ENCODE results near the gene GALNT10.
"Not testable (repeated sequence)": the region's sequence is repeated elsewhere in the genome, so short reads cannot be mapped to it uniquely, and the experiment has no call there.

Gene GALNT10, protein sequence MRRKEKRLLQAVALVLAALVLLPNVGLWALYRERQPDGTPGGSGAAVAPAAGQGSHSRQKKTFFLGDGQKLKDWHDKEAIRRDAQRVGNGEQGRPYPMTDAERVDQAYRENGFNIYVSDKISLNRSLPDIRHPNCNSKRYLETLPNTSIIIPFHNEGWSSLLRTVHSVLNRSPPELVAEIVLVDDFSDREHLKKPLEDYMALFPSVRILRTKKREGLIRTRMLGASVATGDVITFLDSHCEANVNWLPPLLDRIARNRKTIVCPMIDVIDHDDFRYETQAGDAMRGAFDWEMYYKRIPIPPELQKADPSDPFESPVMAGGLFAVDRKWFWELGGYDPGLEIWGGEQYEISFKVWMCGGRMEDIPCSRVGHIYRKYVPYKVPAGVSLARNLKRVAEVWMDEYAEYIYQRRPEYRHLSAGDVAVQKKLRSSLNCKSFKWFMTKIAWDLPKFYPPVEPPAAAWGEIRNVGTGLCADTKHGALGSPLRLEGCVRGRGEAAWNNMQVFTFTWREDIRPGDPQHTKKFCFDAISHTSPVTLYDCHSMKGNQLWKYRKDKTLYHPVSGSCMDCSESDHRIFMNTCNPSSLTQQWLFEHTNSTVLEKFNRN

DNA sequence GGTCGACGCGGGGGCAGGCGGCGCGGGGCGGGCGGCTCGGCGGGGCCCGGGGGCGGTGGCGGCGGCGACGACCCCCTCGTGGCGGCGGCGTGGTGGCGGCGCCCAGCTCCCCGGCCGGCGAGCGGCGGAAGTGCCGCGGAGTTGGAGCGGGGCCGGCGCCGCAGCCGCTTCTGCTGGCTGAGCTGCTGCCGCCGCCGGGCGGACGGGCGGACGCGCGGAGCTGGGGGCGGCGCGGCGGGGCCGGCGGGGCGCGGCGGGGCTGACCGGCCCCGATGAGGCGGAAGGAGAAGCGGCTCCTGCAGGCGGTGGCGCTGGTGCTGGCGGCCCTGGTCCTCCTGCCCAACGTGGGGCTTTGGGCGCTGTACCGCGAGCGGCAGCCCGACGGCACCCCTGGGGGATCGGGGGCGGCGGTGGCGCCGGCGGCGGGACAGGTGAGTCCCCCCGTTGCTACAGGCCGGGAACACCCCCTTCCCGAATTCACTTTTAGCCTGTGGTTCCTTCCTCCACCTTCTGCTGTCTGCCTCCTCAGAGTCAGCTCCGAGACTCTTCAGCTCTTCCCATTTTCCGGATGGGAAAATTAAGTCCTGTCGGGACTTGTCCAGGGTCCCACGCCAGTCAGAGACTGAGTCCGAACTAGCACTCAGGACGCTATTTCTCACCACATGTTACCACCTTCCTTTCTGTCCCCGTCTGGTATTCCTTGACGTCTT is at the start of gene GALNT10:
Gene GALNT10, plus strand, starts transcription at position 139 of the 710 bp plus-strand sequence. Its CDS starts 134 bp downstream, at position 273.
- peaks cover 11% of the 10 kb centered on the region for H3K4me1 ChIP-seq (ENCODE audit: insufficient read depth, low read length)
- H3K9ac ChIP-seq (ENCODE audit: low read depth, low read length) = peak within 1 kb of the TSS; percentile 65
- H3K36me3 ChIP-seq (ENCODE audit: insufficient read depth, low read length) = no peaks in the 10 kb centered on the region
- H3K9me3 ChIP-seq (ENCODE audit: control insufficient read depth, insufficient read depth, low read length) = no peaks in the 10 kb centered on the region

DNA sequence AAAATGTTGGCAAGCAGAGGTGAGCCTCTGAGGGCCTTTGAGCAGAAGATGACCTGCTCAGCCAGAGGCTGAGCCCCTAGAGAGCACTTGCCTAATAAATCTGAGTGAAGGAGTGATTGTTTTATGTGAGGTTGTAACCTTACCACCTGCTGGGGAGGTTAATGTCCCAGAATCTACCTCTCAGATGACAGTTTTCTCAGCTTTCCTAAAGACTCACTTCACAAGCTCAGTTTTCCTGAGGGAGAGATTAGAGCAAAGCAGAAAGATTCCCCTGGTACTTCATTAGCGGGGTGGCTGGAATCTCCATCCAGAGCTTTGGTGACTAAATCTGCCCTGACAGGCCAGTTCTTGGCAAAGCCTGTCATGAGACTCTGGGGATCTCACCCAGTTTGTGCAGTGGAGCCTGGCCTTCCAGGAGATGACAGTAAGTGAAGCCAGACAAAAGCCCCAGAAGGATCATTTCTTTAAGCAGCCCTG is 48.8 kb upstream of the GALNT10 start:
- H3K36me3 ChIP-seq (ENCODE audit: insufficient read depth, low read length) = no peaks in the 10 kb centered on the region
- H3K4me1 ChIP-seq (ENCODE audit: insufficient read depth, low read length) = no peaks in the 10 kb centered on the region
- H3K9me3 ChIP-seq (ENCODE audit: control insufficient read depth, insufficient read depth, low read length) = no peaks in the 10 kb centered on the region
- no peak overlapping the region for H3K9ac ChIP-seq (ENCODE audit: low read depth, low read length)

DNA sequence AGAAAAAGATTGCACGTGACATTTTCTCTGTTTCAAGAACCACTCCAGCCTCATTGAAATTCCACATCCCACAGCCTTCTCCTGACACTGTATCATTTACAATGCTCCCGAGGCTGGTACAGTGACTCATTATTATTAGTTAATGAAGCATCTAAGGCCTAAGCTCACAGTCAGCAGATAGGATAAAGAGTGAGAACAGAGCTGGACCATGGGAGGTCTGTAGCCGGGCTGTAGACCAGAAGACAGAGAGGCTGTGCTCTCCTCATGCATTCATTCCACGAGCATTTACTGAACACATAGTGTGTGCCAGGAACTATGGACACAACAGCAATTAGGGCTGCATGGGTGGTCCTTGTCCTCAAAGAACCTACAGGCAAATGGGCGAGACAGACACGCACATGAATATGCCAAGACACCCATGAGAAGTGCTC is 47.3 kb upstream of the GALNT10 start:
- Histone ChIP-seq H3K9me3 (ENCODE audit: control insufficient read depth, insufficient read depth, low read length) (no peaks in the 10 kb centered on the region), H3K4me1 (ENCODE audit: insufficient read depth, low read length) (no peaks in the 10 kb centered on the region), H3K9ac (ENCODE audit: low read depth, low read length) (no peak overlapping the region), H3K36me3 (ENCODE audit: insufficient read depth, low read length) (no peaks in the 10 kb centered on the region)

DNA sequence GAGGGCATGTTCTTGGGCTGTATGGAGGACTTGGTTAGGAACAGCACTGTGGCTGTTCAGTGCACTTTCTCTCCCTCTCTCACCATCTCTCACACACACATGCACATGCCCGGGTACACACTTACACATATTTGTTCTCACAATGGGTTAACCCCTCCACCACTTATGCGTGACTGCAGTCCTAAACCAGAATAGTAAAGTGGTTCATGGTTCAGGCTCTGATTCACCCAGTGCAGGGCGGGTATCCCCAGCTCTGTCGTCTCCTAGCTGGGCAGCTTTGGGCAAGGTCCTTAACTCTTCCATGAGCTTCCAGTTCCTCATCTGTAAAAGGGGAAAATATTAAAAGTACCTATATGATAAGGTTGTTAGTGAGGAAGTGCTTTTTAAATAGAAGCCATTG is 45.3 kb upstream of the GALNT10 start:
- Histone ChIP-seq H3K9ac (ENCODE audit: low read depth, low read length) (no peak overlapping the region), H3K4me1 (ENCODE audit: insufficient read depth, low read length) (no peaks in the 10 kb centered on the region), H3K9me3 (ENCODE audit: control insufficient read depth, insufficient read depth, low read length) (no peaks in the 10 kb centered on the region), H3K36me3 (ENCODE audit: insufficient read depth, low read length) (no peaks in the 10 kb centered on the region)

DNA sequence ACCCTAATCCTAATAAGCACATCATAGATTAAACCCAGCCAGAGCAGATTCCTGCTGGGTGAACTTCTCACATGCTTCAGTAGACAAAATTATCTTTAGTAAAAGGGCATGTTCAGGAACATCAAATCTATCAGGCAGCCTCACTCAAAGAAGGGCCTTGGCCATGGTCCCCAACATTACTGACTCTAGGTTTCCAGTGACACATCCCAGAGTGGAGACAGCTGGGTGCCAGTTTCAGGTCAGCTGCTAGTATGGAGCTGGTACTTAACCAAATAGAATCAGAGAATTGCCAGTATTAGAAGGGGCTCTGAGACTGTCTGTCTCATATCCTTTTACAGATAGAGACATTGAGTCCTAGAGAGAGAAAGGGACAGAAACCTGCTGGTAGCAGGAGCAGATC is 44.1 kb upstream of the GALNT10 start:
- H3K4me1 ChIP-seq (ENCODE audit: insufficient read depth, low read length) = no peaks in the 10 kb centered on the region
- no peak overlapping the region for H3K9ac ChIP-seq (ENCODE audit: low read depth, low read length)
- no peaks in the 10 kb centered on the region for H3K36me3 ChIP-seq (ENCODE audit: insufficient read depth, low read length)
- H3K9me3 ChIP-seq (ENCODE audit: control insufficient read depth, insufficient read depth, low read length) = no peaks in the 10 kb centered on the region

DNA sequence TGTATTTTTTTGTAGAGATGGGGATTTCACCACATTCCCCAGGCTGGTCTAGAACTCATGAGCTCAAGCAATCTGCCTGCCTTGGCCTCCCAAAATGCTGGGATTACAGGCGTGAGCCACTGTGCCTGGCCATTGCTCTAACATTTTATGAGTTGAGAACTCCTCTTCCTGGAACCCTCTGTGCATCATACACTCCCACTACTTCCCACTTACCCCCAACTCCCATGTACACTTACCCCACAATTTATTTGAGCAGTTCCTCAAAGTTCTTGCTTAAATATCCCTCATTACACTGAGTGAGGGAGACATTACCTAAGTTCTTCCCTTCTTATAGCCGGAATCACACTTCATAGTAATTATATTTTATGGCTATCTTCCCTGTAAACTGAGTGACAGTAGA is 42.9 kb upstream of the GALNT10 start:
- Histone ChIP-seq H3K9me3 (ENCODE audit: control insufficient read depth, insufficient read depth, low read length) (no peaks in the 10 kb centered on the region), H3K36me3 (ENCODE audit: insufficient read depth, low read length) (no peaks in the 10 kb centered on the region), H3K9ac (ENCODE audit: low read depth, low read length) (no peak overlapping the region), H3K4me1 (ENCODE audit: insufficient read depth, low read length) (no peaks in the 10 kb centered on the region)

DNA sequence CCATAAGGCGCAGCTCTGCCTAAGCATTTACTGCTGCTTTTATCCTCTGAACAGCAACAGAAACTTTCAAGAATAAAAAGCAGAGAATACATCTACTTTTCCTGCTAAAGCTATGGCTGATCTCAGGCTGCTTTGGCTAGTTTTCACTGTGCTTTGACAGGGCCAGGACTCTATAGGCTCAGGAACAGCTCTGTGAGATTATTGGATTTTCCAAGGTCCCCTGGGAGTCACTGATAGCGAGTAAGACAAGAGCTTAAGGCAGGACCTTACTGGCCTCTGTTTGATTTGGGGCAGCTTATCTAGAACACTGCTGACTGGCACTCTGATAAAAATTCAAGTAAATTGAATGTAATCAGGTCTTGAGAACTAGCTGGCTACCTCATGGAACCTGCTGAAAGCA is 40.1 kb upstream of the GALNT10 start:
- not testable (repeated sequence) for H3K9me3 ChIP-seq (ENCODE audit: control insufficient read depth, insufficient read depth, low read length); H3K36me3 ChIP-seq (ENCODE audit: insufficient read depth, low read length); H3K9ac ChIP-seq (ENCODE audit: low read depth, low read length); H3K4me1 ChIP-seq (ENCODE audit: insufficient read depth, low read length)

DNA sequence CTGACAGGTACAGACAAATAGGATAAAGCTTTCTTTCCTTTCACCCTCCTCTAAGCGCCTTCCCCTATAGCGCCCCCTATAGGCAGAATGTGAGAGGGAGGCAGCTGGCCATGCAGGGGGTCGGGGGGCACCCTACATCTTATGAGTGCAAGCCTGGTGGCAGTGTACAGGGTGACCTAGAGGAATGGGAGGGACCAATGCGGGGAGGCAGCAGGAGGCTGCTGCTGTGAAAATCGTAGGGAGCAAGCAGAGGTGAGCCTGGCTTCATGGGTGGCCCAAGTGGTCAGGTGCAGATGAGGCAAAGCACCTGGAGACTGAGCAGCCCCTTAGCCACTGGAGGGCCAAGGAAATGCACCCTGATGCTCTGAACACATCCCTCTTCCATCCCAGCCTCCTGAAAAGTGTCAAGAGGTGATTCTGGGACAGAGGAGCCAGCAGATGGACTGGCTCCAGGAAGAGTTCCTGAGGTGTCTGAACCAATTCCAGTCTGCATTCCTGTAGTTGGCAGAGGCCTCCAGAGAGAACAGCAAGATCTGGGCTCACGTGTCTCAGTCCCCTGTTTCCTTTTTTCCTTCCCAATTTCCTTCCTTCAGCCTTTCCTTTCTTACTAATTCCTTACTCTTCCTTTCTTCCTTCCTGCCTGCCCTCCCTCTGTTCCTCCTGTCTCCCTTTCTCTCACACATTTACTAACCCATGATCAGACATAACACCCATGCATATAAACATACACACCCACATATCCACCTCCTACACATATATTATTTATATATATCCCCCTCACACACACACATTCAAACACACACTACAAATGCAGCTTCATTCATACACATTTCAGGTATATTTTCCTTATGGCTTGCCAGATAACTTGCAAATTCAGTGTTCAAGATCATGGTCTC is 32.8 kb upstream of the GALNT10 start:
- H3K36me3 ChIP-seq (ENCODE audit: insufficient read depth, low read length) = no peaks in the 10 kb centered on the region
- no peaks in the 10 kb centered on the region for H3K4me1 ChIP-seq (ENCODE audit: insufficient read depth, low read length)
- H3K9me3 ChIP-seq (ENCODE audit: control insufficient read depth, insufficient read depth, low read length) = no peaks in the 10 kb centered on the region
- no peak overlapping the region for H3K9ac ChIP-seq (ENCODE audit: low read depth, low read length)

DNA sequence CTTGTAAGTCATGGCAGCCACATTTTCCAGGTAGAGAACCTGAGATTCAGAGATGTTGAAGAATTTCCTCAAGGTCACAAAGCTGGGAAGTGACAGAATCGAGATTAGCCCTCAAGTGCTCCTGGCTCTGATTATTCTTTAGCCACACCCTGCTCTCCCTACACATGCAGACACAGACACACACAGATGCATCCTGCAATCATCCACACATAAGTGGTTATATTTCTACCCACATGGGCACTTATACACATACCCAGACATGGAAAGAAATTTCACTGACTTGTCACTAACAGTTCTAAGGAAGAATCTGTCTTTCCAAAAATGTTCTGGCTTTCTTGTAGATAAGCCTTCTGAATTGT is 32.2 kb upstream of the GALNT10 start:
- H3K9me3 ChIP-seq (ENCODE audit: control insufficient read depth, insufficient read depth, low read length) = no peaks in the 10 kb centered on the region
- H3K36me3 ChIP-seq (ENCODE audit: insufficient read depth, low read length) = no peaks in the 10 kb centered on the region
- no peak overlapping the region for H3K9ac ChIP-seq (ENCODE audit: low read depth, low read length)
- no peaks in the 10 kb centered on the region for H3K4me1 ChIP-seq (ENCODE audit: insufficient read depth, low read length)

DNA sequence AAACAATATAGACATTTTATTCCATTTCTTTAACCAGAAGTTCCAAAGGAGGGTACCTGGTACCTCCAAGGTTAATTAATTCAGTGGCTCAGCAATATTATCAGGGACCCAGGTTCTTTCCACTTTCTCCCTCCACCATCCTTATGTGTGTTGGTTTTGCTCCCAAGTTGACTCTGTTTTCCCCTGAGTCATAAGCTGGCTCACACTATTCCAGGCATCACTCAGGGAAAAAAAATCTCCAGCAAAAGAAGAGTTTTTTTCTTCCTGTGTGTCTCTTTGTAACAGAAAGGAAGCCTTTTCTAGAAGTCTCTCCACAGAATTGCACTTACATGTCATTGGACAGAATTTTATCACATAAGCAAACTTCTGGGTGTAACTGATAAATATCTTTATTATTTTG is 31.2 kb upstream of the GALNT10 start:
- peaks cover 8% of the 10 kb centered on the region; the same call in 1 of the 2 replicates for H3K4me1 ChIP-seq (ENCODE audit: insufficient read depth, low read length)
- H3K9ac ChIP-seq (ENCODE audit: low read depth, low read length) = no peak overlapping the region
- no peaks in the 10 kb centered on the region for H3K9me3 ChIP-seq (ENCODE audit: control insufficient read depth, insufficient read depth, low read length)
- no peaks in the 10 kb centered on the region for H3K36me3 ChIP-seq (ENCODE audit: insufficient read depth, low read length)

DNA sequence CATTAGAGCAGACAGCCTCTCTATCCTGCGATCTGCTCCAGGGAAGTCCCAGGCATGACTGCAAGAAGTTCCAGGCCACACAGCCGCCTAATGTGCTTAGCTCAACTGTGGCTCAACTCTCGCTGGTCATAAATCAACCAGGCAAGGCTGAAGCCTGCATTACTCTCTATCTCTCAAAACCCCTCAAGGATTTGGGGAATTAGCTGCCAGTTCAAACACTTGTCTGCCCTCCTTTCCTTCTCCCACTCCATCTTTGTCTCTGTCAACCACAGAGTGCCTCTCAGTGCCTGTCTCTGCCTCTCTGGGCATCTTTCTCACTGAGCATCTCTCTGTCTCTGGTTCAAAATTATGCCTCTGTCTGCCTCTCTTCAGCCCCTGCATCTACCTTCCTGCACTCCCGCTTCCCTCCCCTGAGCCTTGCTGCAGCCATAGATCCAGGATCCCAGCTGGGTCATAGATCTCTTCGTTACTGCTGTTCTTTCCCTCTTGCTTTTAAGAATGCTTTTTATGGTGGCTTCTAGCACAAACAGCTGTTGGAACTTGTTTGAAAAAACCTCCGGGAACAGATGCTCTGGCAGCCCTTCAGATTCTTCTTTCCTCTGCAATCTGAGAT is 27.9 kb upstream of the GALNT10 start:
- no peaks in the 10 kb centered on the region for H3K9me3 ChIP-seq (ENCODE audit: control insufficient read depth, insufficient read depth, low read length)

DNA sequence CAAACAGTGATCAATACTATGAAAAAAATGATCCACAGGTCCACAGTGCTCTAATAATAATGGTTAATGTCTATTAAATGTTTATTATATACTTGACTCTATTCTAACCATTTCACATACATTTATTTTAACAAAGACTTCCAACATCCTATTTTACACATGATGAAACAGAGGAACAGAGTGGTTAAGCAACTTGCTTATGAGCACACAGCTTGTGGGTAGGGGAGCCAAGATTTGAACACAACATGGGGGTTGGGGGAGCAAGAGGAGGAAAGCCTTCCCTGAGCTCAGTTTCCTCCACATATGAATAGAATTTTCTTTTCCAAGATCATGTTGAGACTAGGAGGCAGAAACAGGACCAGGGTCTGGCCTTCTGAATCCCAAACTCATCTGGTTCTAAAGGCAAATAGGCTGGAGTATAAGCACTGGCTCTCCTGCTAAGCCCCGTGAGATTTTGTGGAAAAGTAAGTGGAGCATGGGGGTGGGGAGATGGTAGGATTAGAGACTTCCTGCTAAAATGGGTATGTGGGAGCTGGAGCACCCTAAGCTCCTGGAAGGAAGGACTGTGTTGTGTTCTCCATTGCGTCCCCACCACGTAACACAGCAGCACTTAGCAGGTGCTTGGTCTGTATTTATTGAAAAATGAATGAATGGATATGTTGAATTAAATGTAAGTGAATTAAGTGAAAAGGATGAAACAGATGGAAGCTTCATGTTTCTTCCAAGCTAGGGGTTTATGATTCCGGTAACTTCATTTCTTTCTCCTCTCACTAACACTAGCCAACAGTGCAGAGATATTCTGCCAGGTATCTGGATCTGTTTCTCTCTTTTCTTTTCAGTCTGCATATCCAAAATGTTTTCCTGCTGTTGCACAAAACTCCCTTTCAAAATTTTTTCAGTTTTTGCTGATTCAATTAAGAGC is 26.9 kb upstream of the GALNT10 start:
- H3K9ac ChIP-seq (ENCODE audit: low read depth, low read length) = no peak overlapping the region
- H3K9me3 ChIP-seq (ENCODE audit: control insufficient read depth, insufficient read depth, low read length) = no peaks in the 10 kb centered on the region
- H3K4me1 ChIP-seq (ENCODE audit: insufficient read depth, low read length) = peaks cover 26% of the 10 kb centered on the region; the same call in 1 of the 2 replicates
- no peaks in the 10 kb centered on the region for H3K36me3 ChIP-seq (ENCODE audit: insufficient read depth, low read length)

More for the DNA sequence above, 27.9 kb upstream of the GALNT10 start:
- no peaks in the 10 kb centered on the region for H3K36me3 ChIP-seq (ENCODE audit: insufficient read depth, low read length)
- H3K4me1 ChIP-seq (ENCODE audit: insufficient read depth, low read length) = peaks cover 21% of the 10 kb centered on the region; the same call in 1 of the 2 replicates
- H3K9ac ChIP-seq (ENCODE audit: low read depth, low read length) = no peak overlapping the region

DNA sequence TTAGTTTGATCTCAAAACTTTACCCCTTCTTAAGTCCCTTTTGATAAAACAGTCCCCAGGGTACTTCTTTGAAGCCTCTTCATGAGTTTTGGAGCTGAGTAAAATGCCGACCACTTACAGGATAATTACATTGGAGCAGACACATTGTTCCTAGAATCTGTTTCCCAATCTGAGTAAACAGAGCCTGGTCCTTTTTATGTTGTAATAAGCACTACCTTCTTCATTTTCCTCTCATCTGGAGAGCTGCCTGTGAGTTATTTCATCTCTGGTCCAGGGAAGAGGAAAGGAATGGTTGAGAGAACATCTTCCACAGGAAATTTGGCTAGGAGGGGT is 26.3 kb upstream of the GALNT10 start:
- Histone ChIP-seq H3K36me3 (ENCODE audit: insufficient read depth, low read length) (no peaks in the 10 kb centered on the region), H3K9ac (ENCODE audit: low read depth, low read length) (no peak overlapping the region)

More for the DNA sequence above, 26.3 kb upstream of the GALNT10 start:
- H3K4me1 ChIP-seq (ENCODE audit: insufficient read depth, low read length) = peaks cover 26% of the 10 kb centered on the region; the same call in 1 of the 2 replicates
- no peaks in the 10 kb centered on the region for H3K9me3 ChIP-seq (ENCODE audit: control insufficient read depth, insufficient read depth, low read length)

Measured in ES-I3 (cell line).